ENCODE results near the gene AKAP17A.
"Not testable (repeated sequence)": the region's sequence is repeated elsewhere in the genome, so short reads cannot be mapped to it uniquely, and the experiment has no call there.

The AKAP17A gene

GRCh38 chrX:1618689-1619088 is 27.3 kb downstream of the AKAP17A start:
- TF ChIP-seq CTCF (conservative IDR thresholded peaks at IDR 0.05) (no peak), ZFX (IDR thresholded peaks at IDR 0.05) (no peak)
- no peak overlapping the region for H3K27ac ChIP-seq

- H3K27ac ChIP-seq = no peak overlapping the region
- TF ChIP-seq ZFX (IDR thresholded peaks at IDR 0.05) (no peak), CTCF (conservative IDR thresholded peaks at IDR 0.05) (no peak)
Observed at GRCh38 chrX:1623691-1624090, 32.3 kb downstream of the AKAP17A start.

- not testable (repeated sequence) for H3K27ac ChIP-seq
Observed at GRCh38 chrX:1624158-1624860, 32.9 kb downstream of the AKAP17A start.

GRCh38 chrX:1624861-1625215 is 33.4 kb downstream of the AKAP17A start:
- H3K27ac ChIP-seq = not testable (repeated sequence)

- TF ChIP-seq CTCF (conservative IDR thresholded peaks at IDR 0.05) (no peak), ZFX (IDR thresholded peaks at IDR 0.05) (no peak)
- no peak overlapping the region for H3K27ac ChIP-seq
Observed at GRCh38 chrX:1629244-1629643, 37.8 kb downstream of the AKAP17A start.

- H3K27ac ChIP-seq = no peak overlapping the region
- TF ChIP-seq ZFX (IDR thresholded peaks at IDR 0.05) (no peak), CTCF (conservative IDR thresholded peaks at IDR 0.05) (no peak)
Observed at GRCh38 chrX:1646009-1646408, 54.6 kb downstream of the AKAP17A start.

GRCh38 chrX:1649621-1650020 is 58.2 kb downstream of the AKAP17A start:
- TF ChIP-seq ZFX (IDR thresholded peaks at IDR 0.05) (no peak), CTCF (conservative IDR thresholded peaks at IDR 0.05) (no peak)

More at GRCh38 chrX:1649621-1650020, 58.2 kb downstream of the AKAP17A start:
- H3K27ac ChIP-seq = no peak overlapping the region
